WTC11 (cell line): Measurements from ENCODE around the gene GPATCH4. TPM values are rescaled to one million over a fixed set of nuclear protein-coding genes. Genes with fewer than 3 reads are reported as not detected.

Experiments used
- ATAC-seq: fragments of 200-7000 bp; cut with Tn5 transposase; 2 replicates; pipeline ENCODE4 v1.10.0; 2021; ENCODE audit warnings: mild to moderate bottlenecking, moderate library complexity
- CTCF ChIA-PET: fragments of 300-600 bp; sonication (Branson Sonifier 250); formaldehyde crosslinking; loops from one replicate; lab custom pipeline; 2021; ENCODE audit warnings: antibody characterized with exemption; lab: Charles Lee
- POLR2A ChIA-PET: fragments of 350-600 bp; sonication (Branson Sonifier 250); formaldehyde crosslinking; loops from one replicate; lab custom pipeline; 2021; ENCODE audit warnings: antibody characterized with exemption; lab: Charles Lee
- DNase-seq: peaks from one replicate; pipeline ENCODE4 v3.0.0; 2021; ENCODE audit warnings: low spot score
- H3K27ac Mint-ChIP-seq: 2 replicates; pipeline ENCODE4 v1.8.0; 2021; ENCODE audit warnings: mixed read lengths
- H3K27me3 Mint-ChIP-seq: 2 replicates; pipeline ENCODE4 v1.8.0; 2021; ENCODE audit warnings: low read depth, mild to moderate bottlenecking, moderate library complexity, mixed read lengths
- H3K36me3 Mint-ChIP-seq: 2 replicates; pipeline ENCODE4 v1.8.0; 2021; ENCODE audit warnings: mixed read lengths
- H3K4me1 Mint-ChIP-seq: 2 replicates; pipeline ENCODE4 v1.8.0; 2022; ENCODE audit warnings: mixed read lengths
- H3K4me3 Mint-ChIP-seq: 2 replicates; pipeline ENCODE4 v1.8.0; 2021; ENCODE audit warnings: mild to moderate bottlenecking, moderate library complexity, mixed read lengths
- H3K9me3 Mint-ChIP-seq: 2 replicates; pipeline ENCODE4 v1.8.0; 2021; ENCODE audit warnings: mixed read lengths
- CREM ChIP-seq: sonication (generic); formaldehyde crosslinking; IDR thresholded peaks from 2 replicates; pipeline ENCODE4 v1.8.1; 2022; ENCODE audit warnings: mild to moderate bottlenecking, missing genetic modification reagents, moderate library complexity
- ETV6 ChIP-seq: sonication (generic); formaldehyde crosslinking; IDR thresholded peaks from 2 replicates; pipeline ENCODE4 v1.8.1; 2022; ENCODE audit warnings: mild to moderate bottlenecking, missing genetic modification reagents
- GABPB1 ChIP-seq: sonication (generic); formaldehyde crosslinking; IDR thresholded peaks from 2 replicates; pipeline ENCODE4 v1.8.1; 2023; ENCODE audit warnings: mild to moderate bottlenecking, missing genetic modification reagents
- GRHL2 ChIP-seq: fragments of 250-450 bp; sonication (Bioruptor Pico); IDR thresholded peaks from 2 replicates; pipeline ENCODE4 v1.8.0; 2022; ENCODE audit warnings: mild to moderate bottlenecking, moderate library complexity; ENCODE audit not compliant: insufficient replicate concordance, severe bottlenecking
- GTF2I ChIP-seq: fragments of 250-450 bp; sonication (Bioruptor Pico); conservative IDR thresholded peaks from 2 replicates; pipeline ENCODE4 v1.4.0; 2021; ENCODE audit warnings: mild to moderate bottlenecking
- JAZF1 ChIP-seq: fragments of 250-450 bp; sonication (Bioruptor Pico); IDR thresholded peaks from 2 replicates; pipeline ENCODE4 v1.9.0; 2021; ENCODE audit warnings: moderate library complexity, mild to moderate bottlenecking, inconsistent platforms
- JUN ChIP-seq: sonication (generic); formaldehyde crosslinking; IDR thresholded peaks from 2 replicates; pipeline ENCODE4 v1.8.0; 2023; ENCODE audit warnings: mild to moderate bottlenecking, missing genetic modification reagents
- MXD4 ChIP-seq: fragments of 250-450 bp; sonication (Bioruptor Pico); IDR thresholded peaks from 2 replicates; pipeline ENCODE4 v1.8.0; 2021; ENCODE audit warnings: mild to moderate bottlenecking, moderate library complexity, borderline replicate concordance
- NFYB ChIP-seq: sonication (generic); formaldehyde crosslinking; conservative IDR thresholded peaks from 2 replicates; pipeline ENCODE4 v1.8.0; 2022; ENCODE audit warnings: low read depth, missing genetic modification reagents
- NR2C2 ChIP-seq: sonication (generic); formaldehyde crosslinking; IDR thresholded peaks from 2 replicates; pipeline ENCODE4 v1.8.0; 2022; ENCODE audit warnings: mild to moderate bottlenecking, missing genetic modification reagents
- NR3C1 ChIP-seq: sonication (generic); formaldehyde crosslinking; conservative IDR thresholded peaks from 2 replicates; pipeline ENCODE4 v1.8.1; 2023; ENCODE audit warnings: low read depth, mild to moderate bottlenecking, missing genetic modification reagents
- PRRX2 ChIP-seq: fragments of 250-450 bp; sonication (Bioruptor Pico); IDR thresholded peaks from 2 replicates; pipeline ENCODE4 v1.8.0; 2021; ENCODE audit warnings: mild to moderate bottlenecking
- ZNF219 ChIP-seq: sonication (generic); formaldehyde crosslinking; IDR thresholded peaks from 2 replicates; pipeline ENCODE4 v1.8.0; 2023; ENCODE audit warnings: missing genetic modification reagents, mild to moderate bottlenecking, borderline replicate concordance
- ZNF396 ChIP-seq: fragments of 250-450 bp; sonication (Bioruptor Pico); IDR thresholded peaks from 2 replicates; pipeline ENCODE4 v1.8.0; 2021; ENCODE audit warnings: mild to moderate bottlenecking, moderate library complexity, borderline replicate concordance
- ZNF423 ChIP-seq: fragments of 250-450 bp; sonication (Bioruptor Pico); IDR thresholded peaks from 2 replicates; pipeline ENCODE4 v2.1.2; 2022; ENCODE audit warnings: mild to moderate bottlenecking, moderate library complexity
- total RNA-seq: library from RNA; stranded (reverse); gene quantifications from 3 replicates; pipeline ENCODE4 v1.2.3, GENCODE V29; 2021
- TF ChIP-seq, protein P1 (sequence below): fragments of 200-600 bp; IDR thresholded peaks from 2 replicates; pipeline ENCODE4 v1.8.0; 2022; ENCODE audit warnings: antibody characterized with exemption
- TF ChIP-seq, protein P2 (sequence below): sonication (generic); formaldehyde crosslinking; IDR thresholded peaks from 2 replicates; pipeline ENCODE4 v1.8.0; 2023; ENCODE audit warnings: missing genetic modification reagents
- TF ChIP-seq, protein P3 (sequence below): sonication (generic); formaldehyde crosslinking; IDR thresholded peaks from 2 replicates; pipeline ENCODE4 v1.8.1; 2023; ENCODE audit warnings: mild to moderate bottlenecking, missing genetic modification reagents, moderate library complexity
- TF ChIP-seq, protein P4 (sequence below): fragments of 250-450 bp; sonication (Bioruptor Pico); IDR thresholded peaks from 2 replicates; pipeline ENCODE4 v1.9.0; 2021; ENCODE audit warnings: mild to moderate bottlenecking, borderline replicate concordance
- TF ChIP-seq, protein P5 (sequence below): sonication (generic); formaldehyde crosslinking; IDR thresholded peaks from 2 replicates; pipeline ENCODE4 v1.8.1; 2022; ENCODE audit warnings: mild to moderate bottlenecking, missing genetic modification reagents, moderate library complexity, borderline replicate concordance
- TF ChIP-seq, protein P6 (sequence below): sonication (generic); formaldehyde crosslinking; IDR thresholded peaks from 2 replicates; pipeline ENCODE4 v1.8.0; 2022; ENCODE audit warnings: mild to moderate bottlenecking, missing genetic modification reagents
- TF ChIP-seq, protein P7 (sequence below): sonication (generic); formaldehyde crosslinking; IDR thresholded peaks from 2 replicates; pipeline ENCODE4 v1.8.1; 2022; ENCODE audit warnings: low read depth, missing genetic modification reagents, borderline replicate concordance

Gene GPATCH4
- total RNA-seq, 1 experiment from 2014 or later: 50.1 TPM

DNA sequence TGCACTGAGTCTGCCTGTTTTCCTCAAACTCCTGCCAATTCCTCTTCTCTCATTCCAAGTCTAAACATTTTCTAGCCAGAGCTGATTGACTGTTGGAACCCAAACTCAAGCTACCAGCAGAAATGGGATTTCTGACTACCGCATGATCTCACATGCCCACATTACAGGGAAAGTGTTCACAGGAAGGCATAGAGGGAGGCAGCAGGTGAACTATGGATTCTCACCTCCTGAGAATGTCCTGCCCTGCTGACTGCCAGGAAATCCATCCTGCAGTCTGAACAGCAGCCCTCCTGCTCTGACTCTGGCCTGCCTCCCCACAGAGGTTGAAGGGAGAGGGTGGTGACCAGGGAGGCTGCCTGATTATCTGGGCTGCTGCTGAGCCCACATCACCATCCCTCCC is 51.4 kb downstream of the GPATCH4 start:
- Mint-ChIP-seq H3K4me1 (no peaks in the 10 kb centered on the region), H3K9me3 (no peaks in the 10 kb centered on the region), H3K27me3 (no peaks in the 10 kb centered on the region), H3K27ac (no peak overlapping the region), H3K36me3 (peaks cover 13% of the 10 kb centered on the region), H3K4me3 (no peak overlapping the region)
- no peak for TF ChIP-seq NR2C2 (CRISPR knock-in tag)
- ATAC-seq (no peak), DNase-seq (no peak)
- ChIA-PET POLR2A (no interaction called here), CTCF (interaction anchor here (0.7 to 3.8 kb wide), 6 partner anchors 25 to 98 kb away, joined by 3 to 17 read pairs (median 4); no protein-coding TSS in a partner anchor)

DNA sequence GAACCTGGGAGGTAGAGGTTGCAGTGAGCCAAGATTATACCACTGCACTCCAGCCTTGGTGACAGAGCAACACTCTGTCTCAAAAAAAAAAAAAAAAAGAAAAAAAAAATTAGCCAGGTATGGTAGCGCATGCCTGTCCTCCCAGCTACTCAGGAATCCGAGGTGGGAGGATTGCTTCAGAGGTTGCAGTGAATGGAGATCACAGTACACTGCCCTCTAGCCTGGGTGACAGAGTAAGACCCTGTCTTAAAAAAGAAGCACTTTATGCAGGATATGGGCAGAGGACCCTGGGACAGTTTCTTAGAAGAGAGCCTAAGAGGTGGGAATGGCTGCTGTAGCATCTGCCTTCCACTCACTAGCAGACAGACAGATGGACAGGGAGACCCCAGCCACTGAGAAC is 51.9 kb downstream of the GPATCH4 start:
- CTCF ChIA-PET: interaction anchor here (0.7 to 3.8 kb wide), 10 partner anchors 24 to 103 kb away, joined by 3 to 17 read pairs (median 4); partner anchors contain the start of genes HAPLN2 and MEF2D

DNA sequence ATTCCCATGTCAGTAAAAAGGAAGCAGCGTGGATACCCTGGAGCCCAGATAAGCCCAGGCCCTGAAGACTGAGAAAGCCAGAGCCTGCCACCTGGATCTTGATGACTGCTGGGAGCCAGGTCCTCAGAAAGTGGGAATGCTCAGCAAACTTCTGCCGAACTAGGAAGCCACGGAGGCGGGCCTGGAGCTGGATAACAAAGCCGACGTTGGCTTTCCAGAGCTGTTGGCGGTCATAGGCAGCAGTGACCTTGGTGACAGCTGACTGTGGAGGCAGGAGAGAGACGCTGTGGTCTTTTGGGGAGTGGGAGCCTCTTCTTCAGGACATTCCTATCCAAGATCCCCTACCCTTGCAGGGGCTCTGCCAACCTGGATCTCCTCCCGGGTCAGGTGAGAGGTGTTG is 53.3 kb downstream of the GPATCH4 start:
- H3K27ac Mint-ChIP-seq: no peak overlapping the region
- no peak for DNase-seq
- ChIA-PET POLR2A (no interaction called here), CTCF (interaction anchor here (0.6 kb wide), 1 partner anchor 162 kb away, joined by 3 read pairs; no protein-coding TSS in a partner anchor)
- no peaks in the 10 kb centered on the region for H3K4me1 Mint-ChIP-seq
- ATAC-seq: no peak
- no peaks in the 10 kb centered on the region for H3K9me3 Mint-ChIP-seq
- H3K36me3 Mint-ChIP-seq: peaks cover 14% of the 10 kb centered on the region
- H3K4me3 Mint-ChIP-seq: no peak overlapping the region
- no peaks in the 10 kb centered on the region for H3K27me3 Mint-ChIP-seq
- TF ChIP-seq, protein P1, sequence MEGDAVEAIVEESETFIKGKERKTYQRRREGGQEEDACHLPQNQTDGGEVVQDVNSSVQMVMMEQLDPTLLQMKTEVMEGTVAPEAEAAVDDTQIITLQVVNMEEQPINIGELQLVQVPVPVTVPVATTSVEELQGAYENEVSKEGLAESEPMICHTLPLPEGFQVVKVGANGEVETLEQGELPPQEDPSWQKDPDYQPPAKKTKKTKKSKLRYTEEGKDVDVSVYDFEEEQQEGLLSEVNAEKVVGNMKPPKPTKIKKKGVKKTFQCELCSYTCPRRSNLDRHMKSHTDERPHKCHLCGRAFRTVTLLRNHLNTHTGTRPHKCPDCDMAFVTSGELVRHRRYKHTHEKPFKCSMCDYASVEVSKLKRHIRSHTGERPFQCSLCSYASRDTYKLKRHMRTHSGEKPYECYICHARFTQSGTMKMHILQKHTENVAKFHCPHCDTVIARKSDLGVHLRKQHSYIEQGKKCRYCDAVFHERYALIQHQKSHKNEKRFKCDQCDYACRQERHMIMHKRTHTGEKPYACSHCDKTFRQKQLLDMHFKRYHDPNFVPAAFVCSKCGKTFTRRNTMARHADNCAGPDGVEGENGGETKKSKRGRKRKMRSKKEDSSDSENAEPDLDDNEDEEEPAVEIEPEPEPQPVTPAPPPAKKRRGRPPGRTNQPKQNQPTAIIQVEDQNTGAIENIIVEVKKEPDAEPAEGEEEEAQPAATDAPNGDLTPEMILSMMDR: no peak
- TF ChIP-seq ZNF396 (CRISPR knock-in tag) (no peak), GRHL2 (CRISPR knock-in tag) (no peak), ZNF423 (CRISPR knock-in tag) (no peak), MXD4 (CRISPR knock-in tag) (no peak), JUN (CRISPR knock-in tag) (no peak), ETV6 (CRISPR knock-in tag) (no peak), GABPB1 (CRISPR knock-in tag) (no peak), ZNF219 (no peak), PRRX2 (CRISPR knock-in tag) (no peak), JAZF1 (CRISPR knock-in tag) (no peak), NR3C1 (CRISPR knock-in tag) (no peak)
- TF ChIP-seq, protein P2, sequence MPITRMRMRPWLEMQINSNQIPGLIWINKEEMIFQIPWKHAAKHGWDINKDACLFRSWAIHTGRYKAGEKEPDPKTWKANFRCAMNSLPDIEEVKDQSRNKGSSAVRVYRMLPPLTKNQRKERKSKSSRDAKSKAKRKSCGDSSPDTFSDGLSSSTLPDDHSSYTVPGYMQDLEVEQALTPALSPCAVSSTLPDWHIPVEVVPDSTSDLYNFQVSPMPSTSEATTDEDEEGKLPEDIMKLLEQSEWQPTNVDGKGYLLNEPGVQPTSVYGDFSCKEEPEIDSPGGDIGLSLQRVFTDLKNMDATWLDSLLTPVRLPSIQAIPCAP (CRISPR knock-in tag): no peak
- TF ChIP-seq, protein P3, sequence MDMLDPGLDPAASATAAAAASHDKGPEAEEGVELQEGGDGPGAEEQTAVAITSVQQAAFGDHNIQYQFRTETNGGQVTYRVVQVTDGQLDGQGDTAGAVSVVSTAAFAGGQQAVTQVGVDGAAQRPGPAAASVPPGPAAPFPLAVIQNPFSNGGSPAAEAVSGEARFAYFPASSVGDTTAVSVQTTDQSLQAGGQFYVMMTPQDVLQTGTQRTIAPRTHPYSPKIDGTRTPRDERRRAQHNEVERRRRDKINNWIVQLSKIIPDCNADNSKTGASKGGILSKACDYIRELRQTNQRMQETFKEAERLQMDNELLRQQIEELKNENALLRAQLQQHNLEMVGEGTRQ (CRISPR knock-in tag): no peak
- TF ChIP-seq, protein P4, sequence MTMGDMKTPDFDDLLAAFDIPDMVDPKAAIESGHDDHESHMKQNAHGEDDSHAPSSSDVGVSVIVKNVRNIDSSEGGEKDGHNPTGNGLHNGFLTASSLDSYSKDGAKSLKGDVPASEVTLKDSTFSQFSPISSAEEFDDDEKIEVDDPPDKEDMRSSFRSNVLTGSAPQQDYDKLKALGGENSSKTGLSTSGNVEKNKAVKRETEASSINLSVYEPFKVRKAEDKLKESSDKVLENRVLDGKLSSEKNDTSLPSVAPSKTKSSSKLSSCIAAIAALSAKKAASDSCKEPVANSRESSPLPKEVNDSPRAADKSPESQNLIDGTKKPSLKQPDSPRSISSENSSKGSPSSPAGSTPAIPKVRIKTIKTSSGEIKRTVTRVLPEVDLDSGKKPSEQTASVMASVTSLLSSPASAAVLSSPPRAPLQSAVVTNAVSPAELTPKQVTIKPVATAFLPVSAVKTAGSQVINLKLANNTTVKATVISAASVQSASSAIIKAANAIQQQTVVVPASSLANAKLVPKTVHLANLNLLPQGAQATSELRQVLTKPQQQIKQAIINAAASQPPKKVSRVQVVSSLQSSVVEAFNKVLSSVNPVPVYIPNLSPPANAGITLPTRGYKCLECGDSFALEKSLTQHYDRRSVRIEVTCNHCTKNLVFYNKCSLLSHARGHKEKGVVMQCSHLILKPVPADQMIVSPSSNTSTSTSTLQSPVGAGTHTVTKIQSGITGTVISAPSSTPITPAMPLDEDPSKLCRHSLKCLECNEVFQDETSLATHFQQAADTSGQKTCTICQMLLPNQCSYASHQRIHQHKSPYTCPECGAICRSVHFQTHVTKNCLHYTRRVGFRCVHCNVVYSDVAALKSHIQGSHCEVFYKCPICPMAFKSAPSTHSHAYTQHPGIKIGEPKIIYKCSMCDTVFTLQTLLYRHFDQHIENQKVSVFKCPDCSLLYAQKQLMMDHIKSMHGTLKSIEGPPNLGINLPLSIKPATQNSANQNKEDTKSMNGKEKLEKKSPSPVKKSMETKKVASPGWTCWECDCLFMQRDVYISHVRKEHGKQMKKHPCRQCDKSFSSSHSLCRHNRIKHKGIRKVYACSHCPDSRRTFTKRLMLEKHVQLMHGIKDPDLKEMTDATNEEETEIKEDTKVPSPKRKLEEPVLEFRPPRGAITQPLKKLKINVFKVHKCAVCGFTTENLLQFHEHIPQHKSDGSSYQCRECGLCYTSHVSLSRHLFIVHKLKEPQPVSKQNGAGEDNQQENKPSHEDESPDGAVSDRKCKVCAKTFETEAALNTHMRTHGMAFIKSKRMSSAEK: no peak
- TF ChIP-seq, protein P5, sequence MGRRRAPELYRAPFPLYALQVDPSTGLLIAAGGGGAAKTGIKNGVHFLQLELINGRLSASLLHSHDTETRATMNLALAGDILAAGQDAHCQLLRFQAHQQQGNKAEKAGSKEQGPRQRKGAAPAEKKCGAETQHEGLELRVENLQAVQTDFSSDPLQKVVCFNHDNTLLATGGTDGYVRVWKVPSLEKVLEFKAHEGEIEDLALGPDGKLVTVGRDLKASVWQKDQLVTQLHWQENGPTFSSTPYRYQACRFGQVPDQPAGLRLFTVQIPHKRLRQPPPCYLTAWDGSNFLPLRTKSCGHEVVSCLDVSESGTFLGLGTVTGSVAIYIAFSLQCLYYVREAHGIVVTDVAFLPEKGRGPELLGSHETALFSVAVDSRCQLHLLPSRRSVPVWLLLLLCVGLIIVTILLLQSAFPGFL (CRISPR knock-in tag): no peak
- TF ChIP-seq, protein P6, sequence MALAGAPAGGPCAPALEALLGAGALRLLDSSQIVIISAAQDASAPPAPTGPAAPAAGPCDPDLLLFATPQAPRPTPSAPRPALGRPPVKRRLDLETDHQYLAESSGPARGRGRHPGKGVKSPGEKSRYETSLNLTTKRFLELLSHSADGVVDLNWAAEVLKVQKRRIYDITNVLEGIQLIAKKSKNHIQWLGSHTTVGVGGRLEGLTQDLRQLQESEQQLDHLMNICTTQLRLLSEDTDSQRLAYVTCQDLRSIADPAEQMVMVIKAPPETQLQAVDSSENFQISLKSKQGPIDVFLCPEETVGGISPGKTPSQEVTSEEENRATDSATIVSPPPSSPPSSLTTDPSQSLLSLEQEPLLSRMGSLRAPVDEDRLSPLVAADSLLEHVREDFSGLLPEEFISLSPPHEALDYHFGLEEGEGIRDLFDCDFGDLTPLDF (CRISPR knock-in tag): no peak

More for the DNA sequence above, 51.9 kb downstream of the GPATCH4 start:
- DNase-seq (no peak), ATAC-seq (peak; percentile 69)
- Mint-ChIP-seq H3K27me3 (no peaks in the 10 kb centered on the region), H3K4me1 (no peaks in the 10 kb centered on the region), H3K36me3 (peaks cover 13% of the 10 kb centered on the region), H3K4me3 (no peak overlapping the region), H3K27ac (no peak overlapping the region), H3K9me3 (no peaks in the 10 kb centered on the region)
- TF ChIP-seq CREM (CRISPR knock-in tag): no peak
- TF ChIP-seq MXD4 (CRISPR knock-in tag): no peak
- no peak for TF ChIP-seq NFYB (CRISPR knock-in tag)
- TF ChIP-seq, protein P7, sequence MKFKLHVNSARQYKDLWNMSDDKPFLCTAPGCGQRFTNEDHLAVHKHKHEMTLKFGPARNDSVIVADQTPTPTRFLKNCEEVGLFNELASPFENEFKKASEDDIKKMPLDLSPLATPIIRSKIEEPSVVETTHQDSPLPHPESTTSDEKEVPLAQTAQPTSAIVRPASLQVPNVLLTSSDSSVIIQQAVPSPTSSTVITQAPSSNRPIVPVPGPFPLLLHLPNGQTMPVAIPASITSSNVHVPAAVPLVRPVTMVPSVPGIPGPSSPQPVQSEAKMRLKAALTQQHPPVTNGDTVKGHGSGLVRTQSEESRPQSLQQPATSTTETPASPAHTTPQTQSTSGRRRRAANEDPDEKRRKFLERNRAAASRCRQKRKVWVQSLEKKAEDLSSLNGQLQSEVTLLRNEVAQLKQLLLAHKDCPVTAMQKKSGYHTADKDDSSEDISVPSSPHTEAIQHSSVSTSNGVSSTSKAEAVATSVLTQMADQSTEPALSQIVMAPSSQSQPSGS (CRISPR knock-in tag): no peak
- TF ChIP-seq GTF2I (CRISPR knock-in tag): no peak
- POLR2A ChIA-PET: interaction anchor here (0.6 kb wide), 1 partner anchor 45 kb away, joined by 3 read pairs; no protein-coding TSS in a partner anchor
